ENCODE data around the gene UNCX. TPM values are rescaled to one million over a fixed set of nuclear protein-coding genes. Genes with fewer than 3 reads are reported as not detected.
A peak's percentile ranks its signal among the peaks of the same experiment; 100 is the strongest.

UNCX gene
- total and polyA plus RNA-seq, 2 experiments from 2014 or later = not detected

GRCh38 chr7:1237704-1238255 lies 5.1 kb downstream of the UNCX start:
- Histone ChIP-seq H3K4me1 (ENCODE audit: insufficient read depth) (no peaks in the 10 kb centered on the region), H3K36me3 (replicated peaks; ENCODE audit: insufficient read depth, low read depth) (no peaks in the 10 kb centered on the region), H3K79me2 (no peaks in the 10 kb centered on the region), H3K4me2 (no peak overlapping the region), H3K9me3 (ENCODE audit: low read depth) (no peaks in the 10 kb centered on the region), H3K9me2 (replicated peaks; ENCODE audit: insufficient read depth) (no peaks in the 10 kb centered on the region), H3K4me3 (no peak overlapping the region), H3K27me3 (peaks cover 90% of the 10 kb centered on the region), H2AFZ (peak overlapping the region; percentile 35), H4K20me1 (ENCODE audit: insufficient read depth, poor library complexity, severe bottlenecking) (no peaks in the 10 kb centered on the region), H3K27ac (no peak overlapping the region)
- 7% methylated on average over 23 of the region's 29 CpGs for WGBS (ENCODE audit: low lambda C conversion rate, missing lambda C conversion rate)
- TF ChIP-seq EZH2 (IDR thresholded peaks at IDR 0.05; ENCODE audit: borderline replicate concordance) = peak; percentile 100
- no peak for TF ChIP-seq CTCF (IDR thresholded peaks at IDR 0.05; ENCODE audit: poor library complexity)
- peak; percentile 96 for TF ChIP-seq EZH2phosphoT487 (IDR thresholded peaks at IDR 0.05; ENCODE audit: low read depth, severe bottlenecking, unreplicated experiment)
- no peak for DNase-seq (ENCODE audit: low spot score)

GRCh38 chr7:1238450-1238882 lies 5.8 kb downstream of the UNCX start:
- Histone ChIP-seq H3K79me2 (no peaks in the 10 kb centered on the region), H4K20me1 (ENCODE audit: insufficient read depth, poor library complexity, severe bottlenecking) (no peaks in the 10 kb centered on the region), H3K4me3 (no peak overlapping the region), H3K27ac (no peak overlapping the region), H3K4me2 (no peak overlapping the region), H3K27me3 (peaks cover 91% of the 10 kb centered on the region), H2AFZ (no peak overlapping the region), H3K36me3 (replicated peaks; ENCODE audit: insufficient read depth, low read depth) (no peaks in the 10 kb centered on the region), H3K4me1 (ENCODE audit: insufficient read depth) (no peaks in the 10 kb centered on the region), H3K9me3 (ENCODE audit: low read depth) (no peaks in the 10 kb centered on the region), H3K9me2 (replicated peaks; ENCODE audit: insufficient read depth) (no peaks in the 10 kb centered on the region)
- no peak for DNase-seq (ENCODE audit: low spot score)
- 8% methylated on average over 8 of the region's 21 CpGs for WGBS (ENCODE audit: low lambda C conversion rate, missing lambda C conversion rate)
- TF ChIP-seq CTCF (IDR thresholded peaks at IDR 0.05; ENCODE audit: poor library complexity) (no peak), EZH2 (IDR thresholded peaks at IDR 0.05; ENCODE audit: borderline replicate concordance) (no peak), EZH2phosphoT487 (IDR thresholded peaks at IDR 0.05; ENCODE audit: low read depth, severe bottlenecking, unreplicated experiment) (no peak)

GRCh38 chr7:1238931-1239802 lies 6.5 kb downstream of the UNCX start:
- no peaks in the 10 kb centered on the region for H4K20me1 ChIP-seq (ENCODE audit: insufficient read depth, poor library complexity, severe bottlenecking)
- DNase-seq (ENCODE audit: low spot score) = no peak
- peaks cover 91% of the 10 kb centered on the region for H3K27me3 ChIP-seq
- H3K9me3 ChIP-seq (ENCODE audit: low read depth) = no peaks in the 10 kb centered on the region
- peak; percentile 86 for TF ChIP-seq EZH2 (IDR thresholded peaks at IDR 0.05; ENCODE audit: borderline replicate concordance)
- peak; percentile 91 for TF ChIP-seq EZH2phosphoT487 (IDR thresholded peaks at IDR 0.05; ENCODE audit: low read depth, severe bottlenecking, unreplicated experiment)
- no peak for TF ChIP-seq CTCF (IDR thresholded peaks at IDR 0.05; ENCODE audit: poor library complexity)
- H3K27ac ChIP-seq = no peak overlapping the region
- H3K79me2 ChIP-seq = no peaks in the 10 kb centered on the region
- H3K4me2 ChIP-seq = no peak overlapping the region
- H3K4me3 ChIP-seq = no peak overlapping the region
- no peaks in the 10 kb centered on the region for H3K36me3 ChIP-seq (replicated peaks; ENCODE audit: insufficient read depth, low read depth)
- no peaks in the 10 kb centered on the region for H3K4me1 ChIP-seq (ENCODE audit: insufficient read depth)
- WGBS (ENCODE audit: low lambda C conversion rate, missing lambda C conversion rate) = 8% methylated on average over 27 of the region's 27 CpGs
- H3K9me2 ChIP-seq (replicated peaks; ENCODE audit: insufficient read depth) = no peaks in the 10 kb centered on the region
- peak overlapping the region; percentile 20 for H2AFZ ChIP-seq

Data from hepatocyte (in vitro differentiated cells).